ENCODE measurements around the gene PCDH9. TPM values are rescaled to one million over a fixed set of nuclear protein-coding genes. Genes with fewer than 3 reads are reported as not detected.

PCDH9 gene
- total and polyA plus RNA-seq, 2 of the 4 experiments (the other 2 are of a cell fraction) = 2.2 to 10.2 TPM

Small RNA genes within 50 kb of the gene (microRNA-seq; reads per million reads assigned to microRNA genes)
- gene RNU7-87P (ENCODE audit: insufficient read depth, insufficient read length) = not detected

Small RNA genes within 50 kb of the gene (small RNA-seq; reads per million reads assigned to genes)
- gene RNU7-87P = 0 reads per million in 5 experiments

Data from IMR-90 (cell line).